ENCODE data around the gene WIPF3.

Gene WIPF3

DNA sequence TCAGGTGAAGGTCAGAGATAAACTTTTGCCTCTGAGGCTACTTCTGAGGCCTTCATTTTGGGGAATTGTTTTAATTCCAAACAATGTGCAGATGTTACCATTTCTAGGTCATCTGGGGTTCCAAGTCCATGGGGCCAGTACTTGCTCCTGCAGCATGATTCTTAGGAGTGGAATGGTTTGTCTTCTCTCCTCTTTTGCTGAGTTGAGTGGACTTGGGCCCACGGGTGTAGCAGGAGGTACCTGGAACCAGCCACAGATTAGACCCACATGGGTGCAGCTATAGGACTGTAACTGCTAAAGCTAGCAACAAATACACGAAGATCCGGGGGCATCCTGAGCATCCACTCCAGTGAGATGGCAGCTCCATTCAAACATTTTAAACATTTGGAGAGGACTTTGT is 41.6 kb downstream of the WIPF3 start:
- no peak for DNase-seq (ENCODE audit: low read depth)

DNA sequence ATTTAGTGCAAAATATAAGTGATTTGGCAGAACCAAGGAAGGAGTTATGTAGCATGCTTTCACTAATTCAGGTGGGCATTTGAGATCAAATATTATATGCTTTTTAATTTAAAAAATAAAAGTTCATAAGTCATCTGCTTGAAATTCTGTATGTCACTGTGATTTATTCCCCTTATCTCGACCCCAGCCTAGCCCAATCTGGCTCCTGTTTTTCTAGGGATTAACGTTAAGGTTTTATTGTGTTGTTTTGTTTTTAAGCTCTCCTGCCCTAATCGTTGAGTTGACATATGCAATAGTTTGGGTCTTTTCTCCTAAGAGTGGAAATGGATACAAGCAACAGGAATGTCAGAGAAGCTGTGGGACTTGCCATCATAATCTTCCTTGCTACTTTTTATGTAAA is 42.6 kb downstream of the WIPF3 start:
- no peak for DNase-seq (ENCODE audit: low read depth)

- no peak for DNase-seq (ENCODE audit: low read depth)
These were observed 45.2 kb downstream of the WIPF3 start for GRCh38 chr7:29851487-29851886.

- no peak for DNase-seq (ENCODE audit: low read depth)
These were observed 46.1 kb downstream of the WIPF3 start for GRCh38 chr7:29852457-29852856.

- DNase-seq (ENCODE audit: low read depth): no peak
These were observed 46.8 kb downstream of the WIPF3 start for GRCh38 chr7:29853072-29853471.

DNA sequence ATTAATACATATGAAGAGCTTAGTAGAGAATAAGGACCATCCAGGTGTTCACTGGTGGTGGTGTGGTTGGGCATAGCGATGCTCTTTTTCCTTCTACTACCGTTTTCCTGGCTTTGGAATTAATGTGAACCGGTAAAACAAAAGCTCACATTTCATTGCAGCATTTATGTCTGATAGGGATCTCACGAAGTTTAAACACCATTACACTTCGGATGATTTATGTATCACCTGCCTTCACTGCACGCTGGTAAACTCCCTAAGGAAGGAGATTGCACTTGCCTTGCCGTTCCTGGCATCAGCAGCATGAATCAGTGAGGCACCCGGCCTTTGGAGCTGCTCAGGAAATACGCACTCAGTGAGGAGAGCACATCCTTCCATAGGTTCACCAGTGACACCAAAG is 47.5 kb downstream of the WIPF3 start:
- DNase-seq (ENCODE audit: low read depth): no peak

DNA sequence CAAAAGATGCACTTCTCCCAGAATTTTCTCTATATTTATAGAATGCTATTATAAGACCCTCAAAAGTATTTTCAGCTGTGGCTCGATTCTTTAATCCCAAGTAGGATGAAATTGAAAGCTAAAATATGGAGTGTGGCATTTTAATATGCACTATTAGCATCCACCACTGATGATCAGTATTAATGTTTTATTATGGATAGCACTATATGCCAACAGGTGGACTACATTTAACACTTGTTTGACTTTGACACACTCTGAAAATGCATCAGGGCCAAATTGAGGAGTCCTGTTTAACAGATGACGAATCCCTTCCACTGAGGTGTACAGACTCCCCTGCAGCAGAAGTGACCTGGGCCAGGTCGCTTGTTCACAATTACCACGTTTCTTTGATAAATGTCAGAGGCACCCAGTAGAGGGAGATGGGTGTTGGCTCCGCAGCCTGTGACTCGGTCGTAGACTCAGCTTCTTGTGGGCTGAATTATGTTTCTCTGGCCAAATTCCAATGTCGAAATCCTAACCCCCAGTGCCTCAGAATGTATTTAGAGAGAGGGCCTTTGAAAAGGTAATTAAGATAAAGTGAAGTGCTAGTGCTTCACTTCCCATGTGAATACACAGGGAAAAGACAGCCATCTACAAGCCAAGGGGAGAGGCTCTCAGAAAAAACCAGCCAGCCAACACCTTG is 48.1 kb downstream of the WIPF3 start:
- DNase-seq (ENCODE audit: low read depth): no peak

DNA sequence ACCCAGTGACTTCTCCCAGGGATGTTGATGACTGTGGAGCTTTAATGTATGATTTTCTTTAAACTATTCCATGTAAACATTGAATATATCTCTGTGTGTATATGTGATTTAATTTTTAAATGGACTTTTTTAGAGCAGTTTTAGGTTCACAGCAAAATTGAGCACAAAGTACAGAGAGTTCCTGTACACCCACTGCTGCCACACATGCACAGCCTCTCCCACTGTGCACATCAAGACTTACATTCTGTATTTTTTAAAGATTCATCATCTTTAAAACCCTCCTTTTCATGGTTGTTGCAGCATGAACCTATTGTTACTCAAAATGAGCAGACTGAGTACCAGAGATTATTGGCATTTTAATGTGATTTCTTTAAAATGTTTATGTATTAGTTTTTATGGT is 51.3 kb downstream of the WIPF3 start:
- DNase-seq (ENCODE audit: low read depth): no peak

DNA sequence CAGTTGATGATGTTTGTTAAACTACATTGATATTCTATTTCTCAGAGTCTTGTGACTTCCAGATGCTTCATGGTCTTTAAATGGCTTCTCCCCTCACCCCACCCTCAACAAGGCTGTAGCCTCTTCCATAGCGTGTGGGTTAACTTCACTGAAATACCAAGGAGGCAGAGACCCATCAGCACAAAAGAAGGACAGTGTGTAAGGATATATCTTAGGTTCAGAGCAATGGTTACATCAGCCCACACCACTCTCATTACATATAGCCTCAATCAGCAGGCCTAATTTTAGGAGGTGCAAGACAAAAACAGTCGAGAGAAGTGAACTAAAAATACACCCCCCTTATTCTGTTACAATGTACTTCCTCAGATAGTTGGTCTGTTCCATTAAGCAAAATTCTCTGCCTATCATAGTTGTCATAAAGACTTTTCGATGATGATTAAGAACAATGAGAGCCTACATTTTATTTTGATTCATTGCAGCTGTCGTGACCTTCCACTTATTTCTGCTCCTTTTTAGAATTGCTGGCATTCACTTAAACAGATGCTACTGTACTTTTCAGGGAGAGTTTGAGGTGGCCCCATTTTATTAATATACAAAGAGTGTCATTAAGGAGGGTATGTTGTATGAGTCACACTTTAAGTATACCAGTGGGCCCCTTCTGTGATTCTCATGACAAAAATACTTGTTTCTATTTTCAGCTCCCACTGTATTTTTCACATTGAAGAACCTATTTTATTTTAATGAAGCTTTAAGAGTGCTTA is 52.1 kb downstream of the WIPF3 start:
- DNase-seq (ENCODE audit: low read depth): no peak

GRCh38 chr7:29859104-29859503 is 52.8 kb downstream of the WIPF3 start:
- no peak for DNase-seq (ENCODE audit: low read depth)

GRCh38 chr7:29859524-29860185 is 53.3 kb downstream of the WIPF3 start:
- DNase-seq (ENCODE audit: low read depth): no peak

- no peak for DNase-seq (ENCODE audit: low read depth)
These were observed 53.9 kb downstream of the WIPF3 start for GRCh38 chr7:29860186-29860585.

DNA sequence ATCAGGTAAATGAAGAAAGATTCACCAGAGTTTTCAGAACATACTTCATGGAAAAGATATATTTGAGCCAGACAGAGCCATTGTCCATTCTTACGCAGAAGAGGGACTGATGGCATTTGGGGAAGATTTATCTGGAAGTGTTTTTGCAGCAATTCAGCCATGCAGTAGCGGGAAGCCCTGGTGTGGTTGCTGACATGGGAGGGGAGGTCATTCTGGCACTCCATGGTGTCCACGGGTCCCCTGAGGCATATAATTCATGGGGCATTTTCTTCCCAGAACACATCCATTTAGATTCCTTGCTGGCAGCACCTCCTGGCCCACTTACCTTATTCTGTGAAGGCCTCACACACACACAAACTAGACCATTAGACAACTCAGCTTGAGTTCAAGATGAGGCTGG is 55.6 kb downstream of the WIPF3 start:
- no peak for DNase-seq (ENCODE audit: low read depth)

DNA sequence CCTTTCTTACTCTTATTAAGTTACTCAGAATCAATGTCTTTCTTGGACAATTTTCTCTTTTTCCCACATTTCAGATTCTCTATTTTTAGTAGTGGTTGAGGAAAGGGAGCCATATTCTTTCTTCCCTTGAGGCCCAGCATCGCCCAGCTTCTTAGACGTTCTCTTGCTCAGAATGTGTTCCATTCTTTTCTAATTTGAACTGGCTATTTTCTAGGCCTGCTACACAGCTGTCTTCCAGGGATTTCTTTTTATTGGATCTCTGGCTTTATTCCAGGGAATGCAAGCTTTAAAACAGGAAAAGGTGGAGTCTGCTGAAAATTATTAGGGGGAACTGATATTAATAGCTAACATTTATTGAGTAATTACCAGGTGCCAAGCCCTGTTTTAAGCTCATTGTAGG is 58.3 kb downstream of the WIPF3 start:
- DNase-seq (ENCODE audit: low read depth): no peak

- peak; percentile 23 for DNase-seq (ENCODE audit: low read depth)
These were observed 59.2 kb downstream of the WIPF3 start for GRCh38 chr7:29865526-29865925.

GRCh38 chr7:29866490-29866930 is 60.2 kb downstream of the WIPF3 start:
- no peak for DNase-seq (ENCODE audit: low read depth)

DNA sequence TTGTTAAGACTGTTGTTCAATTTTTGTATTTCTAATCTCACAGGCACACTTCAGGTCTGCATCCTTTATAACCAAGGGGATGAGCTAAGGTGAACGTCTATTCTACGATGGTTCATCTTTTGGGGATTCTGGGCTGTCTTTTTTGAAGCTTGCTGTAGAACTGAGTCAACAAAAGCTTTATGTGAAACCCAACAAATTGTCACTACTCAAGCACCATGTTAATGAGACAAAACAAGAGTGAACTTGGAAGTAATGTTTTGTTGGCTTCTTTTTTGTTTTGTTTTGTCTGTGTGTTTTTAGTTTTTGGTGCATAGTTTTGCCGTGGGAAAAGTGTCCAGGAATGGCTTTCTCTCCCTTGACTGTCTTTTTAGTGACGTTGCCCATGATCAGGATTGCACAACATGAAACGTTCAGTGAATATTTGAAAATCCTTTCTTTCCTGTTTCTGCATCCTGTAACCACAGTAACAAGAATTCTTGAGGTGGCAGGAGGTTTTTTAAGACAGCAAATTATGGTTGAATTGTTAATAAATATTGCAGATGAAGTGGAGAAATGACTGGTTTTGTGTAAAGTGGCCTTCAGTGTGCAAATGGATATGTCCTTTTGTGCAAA is 65.6 kb downstream of the WIPF3 start:
- no peak for DNase-seq (ENCODE audit: low read depth)

DNA sequence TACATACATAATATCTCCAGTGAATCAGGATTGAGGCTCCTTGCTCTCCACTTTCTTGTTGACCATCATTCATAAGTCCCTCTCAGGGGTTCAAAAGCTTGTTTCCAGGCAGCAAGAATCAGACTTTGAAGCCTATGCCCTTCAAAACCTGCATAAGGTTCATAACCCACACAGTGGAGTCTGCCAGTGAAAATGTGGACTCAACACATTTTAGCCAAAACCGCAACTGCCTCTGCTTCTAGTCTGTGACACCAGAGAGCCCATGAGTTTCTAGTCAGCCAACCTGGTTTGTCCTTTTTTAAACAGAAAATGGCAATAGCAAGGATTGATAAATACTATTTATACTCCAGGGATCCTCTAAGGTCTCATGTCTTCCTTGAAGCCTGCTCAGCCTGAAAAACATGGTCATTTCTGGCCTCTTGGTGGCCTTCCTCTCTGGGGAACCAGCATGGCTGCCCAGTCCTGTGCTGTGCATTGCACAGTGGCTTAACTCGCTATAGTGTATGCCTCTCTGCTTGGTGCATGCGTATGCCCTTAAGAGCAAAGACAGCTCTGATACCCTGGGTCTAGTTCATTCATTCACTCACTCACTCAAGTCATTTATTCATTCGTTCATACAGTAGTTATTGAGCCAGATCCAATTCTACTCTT is 67.5 kb downstream of the WIPF3 start:
- no peak for DNase-seq (ENCODE audit: low read depth)

GRCh38 chr7:29875741-29876140 is 69.4 kb downstream of the WIPF3 start:
- no peak for DNase-seq (ENCODE audit: low read depth)

DNA sequence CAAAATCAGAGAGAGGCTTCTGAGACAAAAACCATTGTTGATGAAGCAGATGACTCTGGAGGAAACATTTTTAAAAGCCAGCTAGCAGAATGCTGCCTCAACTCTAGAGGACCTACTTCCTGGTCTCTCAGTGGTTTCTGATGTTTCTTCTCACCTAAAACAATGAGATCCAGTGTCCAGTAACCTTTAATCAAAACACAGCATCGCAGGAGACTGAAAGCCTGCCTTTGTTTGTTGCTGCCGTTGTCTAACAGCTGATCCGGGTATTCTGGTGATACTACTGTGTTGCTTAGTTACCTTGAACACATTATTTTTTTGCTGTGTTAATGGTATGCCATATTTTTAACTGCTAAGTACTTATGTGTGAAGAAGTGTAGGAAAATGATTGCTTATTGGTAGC is 70.9 kb downstream of the WIPF3 start:
- no peak for DNase-seq (ENCODE audit: low read depth)

DNA sequence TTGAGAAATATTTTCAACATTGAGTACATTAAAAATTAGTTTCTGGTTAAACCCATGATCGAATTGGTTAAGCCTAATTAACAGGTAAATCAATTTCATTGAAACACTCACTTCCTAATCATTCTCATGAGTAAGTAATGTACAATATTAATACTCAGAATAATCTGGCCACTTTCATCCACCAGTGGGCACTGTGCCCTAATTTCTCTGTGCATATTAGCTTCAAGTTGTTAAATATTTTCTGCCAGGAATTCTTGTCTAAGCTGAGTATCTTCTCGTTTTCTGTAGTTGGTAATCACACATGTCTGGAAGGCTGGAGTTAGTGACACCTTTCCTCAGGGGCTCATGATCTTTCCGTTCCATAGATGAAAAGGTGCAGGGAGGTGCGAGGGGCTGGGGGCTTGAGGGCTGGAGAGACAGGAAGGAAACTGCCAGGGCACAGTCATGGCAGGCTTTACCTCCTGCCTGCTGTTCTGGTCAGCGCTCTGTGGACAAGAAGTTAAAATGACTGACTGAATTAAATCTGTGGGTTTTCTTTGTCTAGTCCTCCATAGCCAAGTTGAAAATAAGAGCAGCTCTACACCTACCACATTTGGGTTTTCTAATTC is 71.9 kb downstream of the WIPF3 start:
- peak; percentile 32 for DNase-seq (ENCODE audit: low read depth)

DNA sequence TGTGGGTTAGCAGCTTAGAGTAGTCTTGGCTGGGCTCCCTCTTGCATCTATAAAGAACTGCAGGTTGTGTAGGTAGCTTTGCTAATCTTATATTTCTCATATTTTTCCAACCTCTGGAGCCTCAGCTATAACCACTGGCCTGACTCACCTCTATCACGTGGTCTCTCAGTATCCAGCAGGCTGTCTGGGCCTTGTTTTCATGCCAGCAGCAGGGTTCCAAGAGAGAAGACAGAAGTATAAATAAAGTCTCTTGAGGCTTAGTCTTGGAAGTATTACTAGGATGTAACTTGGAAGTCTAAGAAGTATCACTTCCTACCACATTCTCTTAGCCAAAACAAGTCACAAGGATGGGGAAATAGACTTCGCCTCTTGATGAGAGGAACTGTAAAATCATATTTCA is 73.3 kb downstream of the WIPF3 start:
- DNase-seq (ENCODE audit: low read depth): no peak

Measured in HS-5 (cell line).